SK-N-SH (cell line): ENCODE data around the gene FRAS1. TPM values are rescaled to one million over a fixed set of nuclear protein-coding genes. Genes with fewer than 3 reads are reported as not detected.

ENCODE experiments used
- CTCF ChIA-PET: fragments of 300-600, 350-600 bp; formaldehyde crosslinking; extraction: SDS; loops from one replicate; lab custom pipeline; 2021; lab: Yijun Ruan, JAX
- POLR2A ChIA-PET: fragments of 350-600 bp; sonication (Branson Sonifier 250); formaldehyde crosslinking; extraction: SDS; loops from one replicate; lab custom pipeline; 2020; ENCODE audit warnings: antibody characterized with exemption, inconsistent platforms; lab: Yijun Ruan, JAX
- DNase-seq: peaks from one replicate; pipeline ENCODE4 v3.0.0; 2012
- H2AFZ ChIP-seq: fragments of 200-600 bp; sonication (generic); 2 replicates; pipeline ENCODE4 v1.8.1; 2016; ENCODE audit warnings: antibody characterized with exemption, mild to moderate bottlenecking, low read depth
- H3F3A ChIP-seq: fragments of 200-600 bp; sonication (generic); replicated peaks from 2 replicates; pipeline ENCODE3; 2016; ENCODE audit warnings: antibody characterized with exemption, mild to moderate bottlenecking; ENCODE audit not compliant: insufficient read depth
- H3K27ac ChIP-seq, 2 experiments: fragments of 200-500 bp in 1 of 2; fragments of 200-600 bp in 1 of 2; sonication (Bioruptor generic) in 1 of 2; sonication (generic), shearing (Covaris generic) in 1 of 2; 2 replicates each; pipeline versions ENCODE4 v1.5.1 to v1.6.1; 2014 to 2016; ENCODE audit warnings: low read depth in 2 of 2, inconsistent platforms in 1 of 2, low read length in 1 of 2, mild to moderate bottlenecking in 1 of 2, mixed read lengths in 1 of 2
- H3K27me3 ChIP-seq: fragments of 200-600 bp; sonication (generic), shearing (Covaris generic); 2 replicates; pipeline ENCODE4 v1.6.1; 2016; ENCODE audit warnings: mixed run types; ENCODE audit not compliant: insufficient read depth
- H3K36me3 ChIP-seq, 2 experiments: fragments of 200-500 bp in 1 of 2; fragments of 200-600 bp in 1 of 2; sonication (Bioruptor generic) in 1 of 2; sonication (generic) in 1 of 2; replicated peaks in 1 of 2; 2 replicates each; pipeline versions ENCODE3 to v1.5.1; 2014 to 2016; ENCODE audit warnings: low read length in 1 of 2, mild to moderate bottlenecking in 1 of 2; ENCODE audit not compliant: insufficient read depth in 2 of 2, control insufficient read depth in 1 of 2
- H3K4me1 ChIP-seq, 2 experiments: fragments of 200-500 bp in 1 of 2; fragments of 200-600 bp in 1 of 2; sonication (Bioruptor generic) in 1 of 2; sonication (generic), shearing (Covaris generic) in 1 of 2; 2 replicates each; pipeline versions ENCODE4 v1.5.1 to v1.6.1; 2014 to 2016; ENCODE audit warnings: low read depth in 1 of 2, low read length in 1 of 2, mixed run types in 1 of 2; ENCODE audit not compliant: insufficient read depth in 2 of 2, control insufficient read depth in 1 of 2
- H3K4me2 ChIP-seq: fragments of 200-600 bp; sonication (generic), shearing (Covaris generic); 2 replicates; pipeline ENCODE4 v1.6.1; 2017; ENCODE audit warnings: mixed run types
- H3K4me3 ChIP-seq, 2 experiments: fragments of 200-500 bp in 1 of 2; fragments of 200-600 bp in 1 of 2; sonication (Bioruptor generic) in 1 of 2; sonication (generic), shearing (Covaris generic) in 1 of 2; 2 replicates each; pipeline versions ENCODE4 v1.5.1 to v1.8.1; 2014 to 2016; ENCODE audit warnings: low read depth in 2 of 2, inconsistent platforms in 1 of 2, low read length in 1 of 2, mild to moderate bottlenecking in 1 of 2, mixed read lengths in 1 of 2, moderate library complexity in 1 of 2
- H3K79me2 ChIP-seq: fragments of 200-600 bp; sonication (generic); 2 replicates; pipeline ENCODE4 v1.8.1; 2017; ENCODE audit warnings: mild to moderate bottlenecking; ENCODE audit not compliant: insufficient read depth
- H3K9ac ChIP-seq: fragments of 200-600 bp; sonication (generic); 2 replicates; pipeline ENCODE4 v1.6.1; 2017; ENCODE audit warnings: mixed run types
- H3K9me2 ChIP-seq: fragments of 200-600 bp; sonication (generic); 2 replicates; pipeline ENCODE4 v1.6.1; 2017; ENCODE audit warnings: mixed run types
- H3K9me3 ChIP-seq: fragments of 200-600 bp; sonication (generic); 2 replicates; pipeline ENCODE4 v1.6.1; 2017; ENCODE audit warnings: mixed run types, mild to moderate bottlenecking, moderate library complexity
- H4K20me1 ChIP-seq: fragments of 200-600 bp; sonication (generic); 2 replicates; pipeline ENCODE4 v1.6.1; 2017; ENCODE audit warnings: mild to moderate bottlenecking, mixed run types; ENCODE audit not compliant: insufficient read depth
- CHD2 ChIP-seq: fragments of 150-350 bp; IDR thresholded peaks from 2 replicates; pipeline ENCODE4 v1.6.1; 2018; ENCODE audit warnings: low read length; ENCODE audit not compliant: partially characterized antibody
- EZH2phosphoT487 ChIP-seq: fragments of 200-600 bp; sonication (generic); IDR thresholded peaks from 2 replicates; pipeline ENCODE4 v1.6.1; 2017; ENCODE audit warnings: low read depth, mixed run types, mild to moderate bottlenecking, antibody characterized with exemption, moderate library complexity, borderline replicate concordance
- FOXM1 ChIP-seq: IDR thresholded peaks from 2 replicates; pipeline ENCODE4 v1.4.0; 2012; ENCODE audit warnings: low read depth, mild to moderate bottlenecking
- GABPA ChIP-seq: IDR thresholded peaks from 2 replicates; pipeline ENCODE4 v1.4.0; 2012; ENCODE audit warnings: low read depth, mild to moderate bottlenecking
- JUND ChIP-seq: IDR thresholded peaks from 2 replicates; pipeline ENCODE4 v1.4.0; 2012
- NFIC ChIP-seq: IDR thresholded peaks from 2 replicates; pipeline ENCODE4 v1.4.0; 2012; ENCODE audit warnings: borderline replicate concordance
- PBX3 ChIP-seq: IDR thresholded peaks from 2 replicates; pipeline ENCODE4; 2012
- RFX5 ChIP-seq: IDR thresholded peaks from 2 replicates; pipeline ENCODE4 v1.6.1; 2012; ENCODE audit warnings: mild to moderate bottlenecking, improper control_type of control experiment, low read length
- RXRA ChIP-seq: IDR thresholded peaks from 2 replicates; pipeline ENCODE4 v1.4.0; 2012; ENCODE audit warnings: low read depth, mild to moderate bottlenecking, borderline replicate concordance
- SMC3 ChIP-seq: IDR thresholded peaks from 2 replicates; pipeline ENCODE4 v1.6.1; 2012; ENCODE audit warnings: low read depth, low read length, improper control_type of control experiment
- TCF12 ChIP-seq: IDR thresholded peaks from 2 replicates; pipeline ENCODE4 v1.4.0; 2012
- WGBS: methylation state at CpG from one replicate; pipeline ENCODE4 v1.1.6; 2017; ENCODE audit warnings: low lambda C conversion rate; 5-methylcytosine and 5-hydroxymethylcytosine counted together
- polyA plus RNA-seq, 3 experiments: library from polyadenylated mRNA; depleted of rRNA; stranded (reverse); fragments of >200 nt; gene quantifications; 2 replicates each; pipeline ENCODE4 v1.2.3, GENCODE V29; 2012
- TF ChIP-seq, protein P1 (sequence below): fragments of 150-350 bp; IDR thresholded peaks from 2 replicates; pipeline ENCODE4 v1.6.1; 2016; ENCODE audit warnings: mild to moderate bottlenecking, low read depth, low read length

The FRAS1 gene
- polyA plus RNA-seq, 1 of the 3 experiments (the other 2 are of a cell fraction), result 8.3 TPM

GRCh38 chr4:78237360-78237759 lies 180.2 kb downstream of the FRAS1 start:
- H3K9ac ChIP-seq, result no peak overlapping the region
- no peaks in the 10 kb centered on the region; the same call in 1 of the 2 replicates for H3K79me2 ChIP-seq
- DNase-seq, result peak; percentile 48
- H3K4me2 ChIP-seq, result no peak overlapping the region
- H3K27me3 ChIP-seq, result no peaks in the 10 kb centered on the region
- H3K36me3 ChIP-seq, result no peaks in the 10 kb centered on the region
- H3K9me3 ChIP-seq, result no peaks in the 10 kb centered on the region
- no peak overlapping the region for H2AFZ ChIP-seq
- POLR2A ChIA-PET, result no interaction called here
- H3K9me2 ChIP-seq, result no peaks in the 10 kb centered on the region
- WGBS, result 77% methylated on average over 4 of the region's 4 CpGs
- CTCF ChIA-PET, result interaction anchor here (1.5 kb wide), 1 partner anchor 178 kb away, joined by 5 read pairs; no protein-coding TSS in a partner anchor
- H4K20me1 ChIP-seq, result no peaks in the 10 kb centered on the region
- no peak overlapping the region for H3K4me3 ChIP-seq
- peaks cover 0 to 6% of the 10 kb centered on the region in 2 experiments; a peak in 1 of 4 replicates for H3K4me1 ChIP-seq
- H3K27ac ChIP-seq, result no peak overlapping the region
- H3F3A ChIP-seq, result no peaks in the 10 kb centered on the region
- no peak for TF ChIP-seq PBX3
- no peak for TF ChIP-seq GABPA
- TF ChIP-seq EZH2phosphoT487, result no peak
- no peak for TF ChIP-seq JUND
- TF ChIP-seq RXRA, result no peak
- no peak for TF ChIP-seq RFX5
- TF ChIP-seq, all 33 proteins: peak for 0

- H3F3A ChIP-seq, result no peaks in the 10 kb centered on the region
These were observed 184.9 kb downstream of the FRAS1 start for GRCh38 chr4:78242071-78242470.

More at GRCh38 chr4:78242071-78242470, 184.9 kb downstream of the FRAS1 start:
- peaks cover 0 to 4% of the 10 kb centered on the region in 2 experiments; a peak in 1 of 4 replicates for H3K4me1 ChIP-seq
- H3K27ac ChIP-seq, result no peak overlapping the region
- no peaks in the 10 kb centered on the region for H3K9me2 ChIP-seq
- ChIA-PET CTCF (no interaction called here), POLR2A (no interaction called here)
- H3K79me2 ChIP-seq, result no peaks in the 10 kb centered on the region
- no peaks in the 10 kb centered on the region for H4K20me1 ChIP-seq
- H3K9me3 ChIP-seq, result no peaks in the 10 kb centered on the region
- no peaks in the 10 kb centered on the region for H3K36me3 ChIP-seq
- H2AFZ ChIP-seq, result no peak overlapping the region
- no peak overlapping the region for H3K4me2 ChIP-seq
- no peak overlapping the region for H3K9ac ChIP-seq
- H3K27me3 ChIP-seq, result no peaks in the 10 kb centered on the region
- no peak overlapping the region for H3K4me3 ChIP-seq
- no peak for TF ChIP-seq FOXM1
- peak; percentile 36; the same call in 1 of the 2 replicates for TF ChIP-seq NFIC
- TF ChIP-seq TCF12, result 0 out of 2 replicates have a peak, but pooled peaks have one; percentile 10
- no peak for TF ChIP-seq CHD2
- no peak for TF ChIP-seq SMC3
- TF ChIP-seq, protein P1, sequence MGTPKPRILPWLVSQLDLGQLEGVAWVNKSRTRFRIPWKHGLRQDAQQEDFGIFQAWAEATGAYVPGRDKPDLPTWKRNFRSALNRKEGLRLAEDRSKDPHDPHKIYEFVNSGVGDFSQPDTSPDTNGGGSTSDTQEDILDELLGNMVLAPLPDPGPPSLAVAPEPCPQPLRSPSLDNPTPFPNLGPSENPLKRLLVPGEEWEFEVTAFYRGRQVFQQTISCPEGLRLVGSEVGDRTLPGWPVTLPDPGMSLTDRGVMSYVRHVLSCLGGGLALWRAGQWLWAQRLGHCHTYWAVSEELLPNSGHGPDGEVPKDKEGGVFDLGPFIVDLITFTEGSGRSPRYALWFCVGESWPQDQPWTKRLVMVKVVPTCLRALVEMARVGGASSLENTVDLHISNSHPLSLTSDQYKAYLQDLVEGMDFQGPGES, result no peak
- no peak for DNase-seq
